ENCODE measurements around the gene RGS1.

- TF ChIP-seq CTCF (conservative IDR thresholded peaks at IDR 0.05; ENCODE audit: low read depth, low read length) (no peak), EZH2 (IDR thresholded peaks at IDR 0.05; ENCODE audit: low read length, unreplicated experiment) (no peak)
These were observed 40.9 kb upstream of the RGS1 start for GRCh38 chr1:192534666-192535065.
